HG03565 (cell line): ENCODE measurements around the gene PTPRT.

Source experiments
- ATAC-seq: cut with Tn5 transposase; IDR thresholded peaks from one replicate; pipeline ENCODE4 v1.9.1; 2021; ENCODE audit warnings: mild to moderate bottlenecking, moderate library complexity; ENCODE audit not compliant: unreplicated experiment

Gene PTPRT

GRCh38 chr20:42164121-42164890 is 1025.4 kb downstream of the PTPRT start:
- no peak for ATAC-seq

- ATAC-seq: no peak
Observed at GRCh38 chr20:42161228-42161829, 1028.4 kb downstream of the PTPRT start.

- ATAC-seq: no peak
Observed at GRCh38 chr20:42159808-42160207, 1029.9 kb downstream of the PTPRT start.

- ATAC-seq: no peak
Observed at GRCh38 chr20:42158272-42158671, 1031.4 kb downstream of the PTPRT start.

- no peak for ATAC-seq
Observed at GRCh38 chr20:42155586-42155985, 1034.1 kb downstream of the PTPRT start.

GRCh38 chr20:42152575-42152974 is 1037.1 kb downstream of the PTPRT start:
- ATAC-seq: no peak

GRCh38 chr20:42150230-42150629 is 1039.5 kb downstream of the PTPRT start:
- ATAC-seq: no peak

- no peak for ATAC-seq
Observed at GRCh38 chr20:42138729-42139128, 1051.0 kb downstream of the PTPRT start.

- no peak for ATAC-seq
Observed at GRCh38 chr20:42134265-42135098, 1055.2 kb downstream of the PTPRT start.

- ATAC-seq: peak; percentile 71
Observed at GRCh38 chr20:42130810-42131596, 1058.7 kb downstream of the PTPRT start.

GRCh38 chr20:42125426-42125825 is 1064.3 kb downstream of the PTPRT start:
- ATAC-seq: no peak

GRCh38 chr20:42123981-42124473 is 1065.7 kb downstream of the PTPRT start:
- ATAC-seq: no peak

- no peak for ATAC-seq
Observed at GRCh38 chr20:42118409-42119125, 1071.1 kb downstream of the PTPRT start.

- ATAC-seq: no peak
Observed at GRCh38 chr20:42118001-42118400, 1071.7 kb downstream of the PTPRT start.

- no peak for ATAC-seq
Observed at GRCh38 chr20:42113236-42113635, 1076.5 kb downstream of the PTPRT start.

GRCh38 chr20:42112161-42112560 is 1077.5 kb downstream of the PTPRT start:
- no peak for ATAC-seq

- ATAC-seq: no peak
Observed at GRCh38 chr20:42111349-42111748, 1078.4 kb downstream of the PTPRT start.

- no peak for ATAC-seq
Observed at GRCh38 chr20:42110301-42110700, 1079.4 kb downstream of the PTPRT start.

- ATAC-seq: no peak
Observed at GRCh38 chr20:42102000-42102399, 1087.7 kb downstream of the PTPRT start.

GRCh38 chr20:42100137-42100704 is 1089.5 kb downstream of the PTPRT start:
- no peak for ATAC-seq
